GM19468 (cell line): Measurements from ENCODE around the gene PCSK5.

ENCODE experiments used
- ATAC-seq: cut with Tn5 transposase; IDR thresholded peaks from one replicate; pipeline ENCODE4 v1.9.1; 2021; ENCODE audit warnings: mild to moderate bottlenecking, moderate library complexity, moderate number of reproducible peaks; ENCODE audit not compliant: unreplicated experiment; ENCODE audit errors: extremely low read depth

Gene PCSK5

DNA sequence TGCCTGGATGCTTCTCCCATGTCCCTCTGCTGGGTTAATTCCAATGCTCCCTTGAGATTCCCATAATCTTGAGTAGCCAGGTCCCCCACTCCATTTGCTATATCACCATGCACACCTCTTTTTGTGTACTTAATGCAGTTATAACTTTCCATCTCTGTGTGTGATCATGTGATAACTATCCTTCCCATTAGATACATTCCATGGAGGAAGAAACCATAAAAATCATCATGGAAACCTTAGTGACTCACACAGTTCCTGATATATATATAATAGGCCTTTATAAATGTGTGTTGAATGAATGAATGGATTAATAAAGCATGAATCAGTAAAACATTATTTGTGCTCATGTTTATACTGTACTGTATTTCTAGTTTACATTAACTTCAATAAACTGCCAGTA is 104.6 kb downstream of the PCSK5 start:
- ATAC-seq: no peak

DNA sequence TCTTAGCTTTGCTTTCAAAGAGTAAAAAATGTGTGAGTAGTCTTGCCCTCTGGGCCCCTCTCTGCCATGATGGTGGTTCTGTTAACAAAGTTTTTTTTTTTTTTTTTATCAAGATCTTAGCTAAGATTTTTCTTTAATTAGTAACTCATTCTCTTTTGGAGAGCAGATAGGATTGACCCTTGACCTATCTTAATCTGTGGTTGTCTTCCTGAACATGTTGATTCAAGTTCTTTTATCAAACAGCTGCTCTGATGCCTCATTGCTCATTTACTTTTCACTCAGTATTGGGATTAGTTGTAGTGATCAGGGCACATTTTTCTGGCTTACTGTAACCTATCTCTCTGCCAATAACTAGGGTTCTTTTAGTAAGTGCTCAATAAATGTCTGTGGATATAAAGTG is 106.3 kb downstream of the PCSK5 start:
- no peak for ATAC-seq

DNA sequence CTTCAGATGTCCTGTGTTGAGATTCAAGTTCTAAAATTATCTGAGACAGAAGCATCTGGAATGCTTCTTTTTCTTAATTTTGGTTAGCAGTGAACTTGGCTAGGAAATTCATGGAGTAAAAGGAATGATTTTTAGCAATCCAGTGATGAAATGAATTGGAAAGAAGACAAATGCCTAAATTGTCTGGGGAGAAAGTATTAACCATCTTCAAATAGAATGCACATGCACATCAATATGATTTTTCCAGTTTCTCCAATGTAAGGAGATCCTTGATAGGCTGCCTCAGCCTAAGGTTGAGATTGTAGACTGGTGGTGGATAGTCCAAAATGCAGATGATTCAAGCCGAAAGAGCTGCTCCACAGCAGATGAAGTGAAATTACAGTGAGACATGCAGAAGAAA is 106.7 kb downstream of the PCSK5 start:
- no peak for ATAC-seq

GRCh38 chr9:75998096-75998780 is 107.8 kb downstream of the PCSK5 start:
- no peak for ATAC-seq

GRCh38 chr9:76001459-76001858 is 111.0 kb downstream of the PCSK5 start:
- no peak for ATAC-seq

- no peak for ATAC-seq
Measured at GRCh38 chr9:76003041-76003440, 112.6 kb downstream of the PCSK5 start.

DNA sequence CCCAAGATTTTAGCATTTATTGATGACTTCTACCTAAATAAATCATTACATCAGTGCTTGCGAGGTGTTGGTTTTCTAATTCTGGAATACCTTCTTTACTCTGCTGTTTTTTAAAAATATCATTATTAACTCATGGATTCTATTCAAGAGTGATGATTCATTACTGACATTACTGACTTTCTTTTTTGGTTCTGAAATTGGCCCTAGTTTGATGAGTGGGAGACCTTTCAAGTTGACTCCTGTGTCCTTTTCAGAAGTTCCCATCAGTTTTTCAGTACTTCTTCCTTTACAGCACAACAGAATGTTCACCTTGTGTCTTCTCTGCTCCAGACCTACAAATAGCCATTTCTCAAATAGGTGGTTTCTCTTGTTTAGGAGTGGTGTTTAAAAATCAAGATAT is 114.1 kb downstream of the PCSK5 start:
- no peak for ATAC-seq

DNA sequence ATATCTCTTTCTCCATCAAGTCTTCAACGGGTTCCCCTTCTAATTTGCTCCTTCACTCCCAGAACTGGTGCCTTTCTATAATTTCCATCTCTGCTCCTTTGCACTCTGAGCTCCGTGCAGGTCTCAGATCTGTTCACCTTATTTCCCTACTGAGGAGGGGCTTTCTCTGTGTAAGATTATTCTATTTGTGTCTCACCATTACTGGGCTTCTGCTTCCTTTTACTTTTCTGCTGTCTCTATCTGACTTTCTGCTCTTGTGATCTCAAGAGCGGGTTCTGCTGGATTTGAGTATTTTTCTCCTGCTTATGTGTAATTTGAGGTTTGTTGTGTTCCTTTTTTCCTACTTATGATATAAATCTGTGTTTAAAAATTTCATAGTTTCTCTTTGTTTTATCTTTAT is 117.5 kb downstream of the PCSK5 start:
- ATAC-seq: no peak

DNA sequence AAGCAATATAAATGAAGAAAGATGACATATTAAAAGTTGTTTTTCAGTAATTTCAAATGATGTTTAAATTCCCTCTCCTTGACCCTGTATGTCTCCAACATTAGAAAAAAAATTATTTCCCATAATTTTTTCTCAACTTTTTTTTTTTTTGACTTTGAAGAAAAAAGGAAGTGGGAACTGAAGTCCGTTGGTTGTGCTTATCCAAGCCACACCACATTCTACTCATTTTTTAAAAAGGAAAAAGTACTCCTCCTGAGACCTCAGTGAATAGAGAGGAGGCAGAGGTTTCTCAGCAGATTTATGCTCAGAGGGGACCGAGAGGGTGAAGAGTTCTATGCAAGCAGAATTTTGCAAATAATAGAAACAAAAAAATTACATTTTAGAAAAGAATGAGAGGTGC is 123.3 kb downstream of the PCSK5 start:
- ATAC-seq: no peak

- ATAC-seq: no peak
Measured at GRCh38 chr9:76018235-76018634, 127.8 kb downstream of the PCSK5 start.

DNA sequence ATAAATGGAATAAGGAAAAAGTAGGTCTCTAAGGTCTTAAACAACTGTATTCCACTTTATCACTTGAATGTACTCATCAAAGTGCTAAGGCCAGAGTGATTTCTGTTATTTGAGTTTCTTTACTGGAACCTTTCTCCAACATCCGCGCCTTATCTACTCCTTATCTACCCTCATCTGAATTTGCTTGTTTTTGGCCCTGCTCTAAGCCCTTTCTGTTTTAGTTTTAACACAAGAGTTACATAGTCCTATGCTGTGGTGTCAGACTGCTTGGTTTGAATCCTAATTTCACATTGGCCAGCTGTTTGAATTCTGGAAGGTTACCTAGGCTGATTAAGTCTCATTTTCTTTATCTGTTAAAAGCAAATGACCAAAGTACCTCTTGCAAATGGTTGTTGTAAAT is 128.3 kb downstream of the PCSK5 start:
- ATAC-seq: no peak

GRCh38 chr9:76020652-76021051 is 130.2 kb downstream of the PCSK5 start:
- ATAC-seq: no peak

DNA sequence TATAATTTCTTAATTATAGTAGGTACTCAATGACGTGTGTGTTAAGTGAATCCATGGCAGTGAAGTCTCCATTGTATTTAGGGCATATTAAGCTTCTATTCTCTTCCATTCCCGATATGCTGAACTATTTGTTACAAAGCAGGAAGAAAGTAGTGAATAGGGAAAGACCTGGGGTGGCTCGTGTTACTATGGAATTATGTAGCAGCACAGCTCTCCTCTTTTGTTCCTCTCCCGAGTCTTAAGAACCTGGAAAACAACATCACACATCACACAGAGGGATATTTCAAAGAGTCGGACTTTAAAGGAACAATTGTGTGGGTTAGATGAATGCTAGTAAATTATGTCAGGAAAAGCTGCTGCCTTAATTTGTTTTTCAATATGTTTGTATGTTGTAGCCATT is 131.8 kb downstream of the PCSK5 start:
- no peak for ATAC-seq

GRCh38 chr9:76023715-76024195 is 133.3 kb downstream of the PCSK5 start:
- ATAC-seq: no peak

DNA sequence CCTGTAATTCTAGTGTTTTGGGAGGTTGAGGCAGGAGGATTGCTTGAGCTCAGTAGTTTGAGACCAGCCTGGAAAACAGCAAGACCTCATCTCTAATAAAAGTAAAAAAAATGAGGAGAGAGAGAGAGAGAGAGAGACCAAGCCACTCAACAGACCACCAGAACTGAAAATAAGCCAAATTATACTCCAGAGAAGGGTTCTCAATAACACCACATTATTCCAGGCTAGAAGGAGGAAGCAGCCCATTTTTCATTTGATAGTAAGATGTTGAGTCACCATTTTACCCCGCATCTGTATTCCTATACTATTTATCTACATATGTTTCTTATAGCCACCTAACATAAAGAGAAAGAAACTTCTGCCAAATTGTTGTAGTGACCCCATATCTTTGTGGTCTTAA is 134.8 kb downstream of the PCSK5 start:
- ATAC-seq: no peak

DNA sequence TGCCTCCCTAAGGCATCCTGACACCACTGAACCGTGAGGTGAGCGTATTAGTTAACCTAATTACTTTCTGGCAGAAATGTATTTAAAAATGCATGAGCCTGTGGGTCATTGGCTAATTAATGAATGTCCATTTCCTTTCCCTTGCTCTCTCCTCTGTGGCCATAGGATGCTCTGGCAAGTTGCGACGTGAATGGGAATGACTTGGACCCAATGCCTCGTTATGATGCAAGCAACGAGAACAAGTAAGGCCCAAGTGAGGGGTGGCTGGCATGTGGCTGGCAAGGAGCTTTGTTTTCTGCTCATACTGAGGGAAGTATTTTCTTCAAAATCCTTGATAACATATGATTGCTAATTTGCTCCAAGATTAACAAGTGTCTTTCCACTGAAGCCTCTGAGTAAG is 136.3 kb downstream of the PCSK5 start:
- ATAC-seq: no peak

DNA sequence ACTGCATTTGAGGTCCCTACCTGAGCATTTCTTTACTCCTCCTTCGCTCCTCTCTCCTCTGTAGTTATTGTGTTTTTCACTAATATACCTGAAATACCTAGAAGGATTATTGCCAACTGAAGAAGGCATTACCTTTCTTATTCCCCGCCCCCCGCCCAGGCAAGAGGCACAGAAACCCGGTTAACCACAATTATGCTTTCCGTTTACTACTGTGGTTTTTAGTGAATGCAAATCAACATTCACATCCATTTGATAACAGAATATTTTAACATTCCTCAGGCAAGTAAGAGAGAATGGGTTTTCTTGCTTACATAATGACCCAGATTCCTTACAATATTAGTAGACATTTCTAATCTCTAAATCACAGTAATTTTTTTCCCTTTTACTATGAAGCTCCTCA is 136.9 kb downstream of the PCSK5 start:
- ATAC-seq: no peak

- ATAC-seq: no peak
Measured at GRCh38 chr9:76027861-76028260, 137.4 kb downstream of the PCSK5 start.

DNA sequence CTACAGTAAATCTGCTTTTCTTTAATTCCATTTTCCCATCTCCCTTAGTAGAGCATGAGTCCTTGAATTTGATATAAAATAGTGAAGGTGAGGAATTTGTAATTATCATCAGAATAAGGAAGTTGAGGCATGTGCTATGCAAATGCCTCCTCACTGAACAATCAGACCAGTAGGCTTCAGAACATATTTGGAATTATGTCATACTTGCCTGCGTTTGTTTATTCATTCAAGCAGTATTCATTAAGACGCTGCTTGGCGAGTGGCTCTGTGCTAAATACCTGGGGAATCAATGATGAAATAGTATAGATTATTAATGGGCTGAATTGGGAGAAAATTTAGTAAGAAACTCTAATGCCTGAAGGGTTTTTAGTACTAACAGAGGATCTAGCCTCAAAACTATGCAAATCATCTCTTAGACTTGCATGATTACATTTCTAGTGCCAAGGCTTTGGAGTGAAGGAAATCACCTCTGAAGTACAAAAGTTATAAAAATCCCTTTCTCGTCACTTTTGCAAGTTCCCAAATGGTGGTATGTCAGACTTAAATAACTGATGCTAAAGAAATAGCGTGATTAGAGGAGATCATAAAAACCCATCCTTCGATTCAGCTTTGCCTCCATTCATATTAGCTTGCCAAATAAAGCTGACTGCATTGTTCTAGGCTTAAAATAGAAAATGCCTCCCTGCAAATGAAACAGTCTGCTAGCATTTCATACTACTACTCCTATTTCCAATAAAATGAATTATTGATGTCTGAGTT is 141.7 kb downstream of the PCSK5 start:
- no peak for ATAC-seq

GRCh38 chr9:76032797-76033373 is 142.4 kb downstream of the PCSK5 start:
- ATAC-seq: no peak

GRCh38 chr9:76034049-76034448 is 143.6 kb downstream of the PCSK5 start:
- no peak for ATAC-seq
